GM18868 (cell line): ENCODE measurements around the gene DNAJC6.

Source experiments
- ATAC-seq: cut with Tn5 transposase; IDR thresholded peaks from one replicate; pipeline ENCODE4 v1.9.1; 2021; ENCODE audit warnings: mild to moderate bottlenecking, moderate library complexity; ENCODE audit not compliant: unreplicated experiment

The DNAJC6 gene

GRCh38 chr1:65459397-65459768, 150.0 kb downstream of the DNAJC6 start:
- ATAC-seq: peak; percentile 99
